CD4-positive, alpha-beta T cell treated with Interleukin-17A for 4 hours (primary cell): Measurements from ENCODE around the gene C11orf91.
"Not testable (repeated sequence)": the region's sequence is repeated elsewhere in the genome, so short reads cannot be mapped to it uniquely, and the experiment has no call there.

Source experiments
- DNase-seq: peaks from one replicate; pipeline ENCODE4 v3.0.0-alpha.2; 2020; ENCODE audit warnings: mixed read lengths

The C11orf91 gene, protein sequence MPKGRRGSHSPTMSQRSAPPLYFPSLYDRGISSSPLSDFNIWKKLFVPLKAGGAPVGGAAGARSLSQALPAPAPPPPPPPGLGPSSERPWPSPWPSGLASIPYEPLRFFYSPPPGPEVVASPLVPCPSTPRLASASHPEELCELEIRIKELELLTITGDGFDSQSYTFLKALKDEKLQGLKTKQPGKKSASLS

DNA sequence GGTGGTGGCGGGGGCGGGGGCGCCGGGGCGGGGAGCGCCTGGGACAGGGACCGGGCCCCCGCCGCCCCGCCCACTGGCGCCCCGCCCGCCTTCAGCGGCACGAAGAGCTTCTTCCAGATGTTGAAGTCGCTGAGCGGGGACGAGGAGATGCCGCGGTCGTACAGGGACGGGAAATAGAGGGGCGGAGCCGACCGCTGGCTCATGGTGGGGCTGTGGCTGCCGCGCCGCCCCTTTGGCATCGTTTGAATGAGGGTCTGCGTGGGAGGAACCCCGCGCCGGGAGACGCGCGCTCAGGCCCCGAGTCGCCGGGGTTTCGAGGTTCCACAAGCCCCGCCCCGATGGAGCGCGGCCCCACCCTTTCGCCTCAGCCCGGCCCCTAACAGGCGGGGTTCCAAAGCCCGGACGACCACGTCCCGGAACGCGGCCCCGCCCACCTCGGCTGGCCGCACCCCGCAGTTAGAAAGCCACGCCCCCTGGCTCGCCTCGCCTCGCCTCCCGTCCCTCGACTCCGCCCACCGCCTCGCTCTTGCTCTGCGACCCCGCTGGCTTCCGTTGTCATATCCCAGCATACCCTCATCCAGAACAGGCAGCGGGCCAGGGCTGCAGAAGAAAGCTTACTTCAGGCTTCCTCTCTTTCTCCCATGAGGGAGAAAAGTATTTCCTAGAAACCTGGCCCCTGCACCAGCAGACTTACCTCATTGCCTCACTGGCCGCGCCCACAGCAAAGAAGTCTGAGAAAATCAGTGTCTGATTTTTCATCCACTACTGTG, at the start of gene C11orf91:
Gene C11orf91 (minus strand): TSS at position 325 of the 770 bp plus-strand sequence. CDS start 86 bp downstream, at position 239.
- peak; percentile 98 for DNase-seq

DNA sequence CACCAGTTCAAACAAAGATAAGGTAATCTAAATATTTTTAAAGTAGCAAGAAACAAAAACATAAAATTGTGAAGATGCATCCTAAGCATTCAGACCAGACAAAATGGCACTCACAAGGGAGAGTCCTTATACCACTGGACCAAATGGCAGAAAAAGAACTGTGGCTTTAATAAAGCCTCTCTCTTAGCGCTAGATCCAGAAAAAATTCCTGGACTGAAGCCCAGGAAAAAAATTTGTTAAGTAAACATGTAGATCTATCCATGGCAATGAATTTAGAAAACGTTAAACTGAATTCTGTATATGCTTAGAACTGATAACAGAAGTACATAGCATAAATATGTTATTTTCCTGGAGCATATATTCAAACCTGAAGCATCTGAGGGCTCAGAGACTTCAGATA, 47.4 kb upstream of the C11orf91 start:
- DNase-seq: no peak

DNA sequence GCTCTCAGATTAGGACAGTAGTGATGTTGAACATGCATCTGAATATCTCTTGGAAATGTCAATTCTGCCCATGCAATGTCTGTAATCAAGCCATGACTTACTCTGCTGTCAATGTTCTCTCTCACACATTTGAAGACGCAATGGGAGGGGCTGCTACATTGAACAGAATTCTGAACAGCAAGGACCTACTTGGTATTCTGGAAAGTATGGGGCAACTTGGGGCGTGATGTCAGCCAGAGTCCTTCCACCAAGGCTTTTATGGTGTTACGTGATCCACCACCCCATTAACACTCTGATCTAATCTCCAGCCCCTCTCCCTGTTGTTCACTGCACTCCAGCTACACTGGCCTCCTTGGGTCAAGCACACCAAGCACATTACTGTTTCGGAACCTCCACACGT, 42.7 kb upstream of the C11orf91 start:
- DNase-seq: no peak

DNA sequence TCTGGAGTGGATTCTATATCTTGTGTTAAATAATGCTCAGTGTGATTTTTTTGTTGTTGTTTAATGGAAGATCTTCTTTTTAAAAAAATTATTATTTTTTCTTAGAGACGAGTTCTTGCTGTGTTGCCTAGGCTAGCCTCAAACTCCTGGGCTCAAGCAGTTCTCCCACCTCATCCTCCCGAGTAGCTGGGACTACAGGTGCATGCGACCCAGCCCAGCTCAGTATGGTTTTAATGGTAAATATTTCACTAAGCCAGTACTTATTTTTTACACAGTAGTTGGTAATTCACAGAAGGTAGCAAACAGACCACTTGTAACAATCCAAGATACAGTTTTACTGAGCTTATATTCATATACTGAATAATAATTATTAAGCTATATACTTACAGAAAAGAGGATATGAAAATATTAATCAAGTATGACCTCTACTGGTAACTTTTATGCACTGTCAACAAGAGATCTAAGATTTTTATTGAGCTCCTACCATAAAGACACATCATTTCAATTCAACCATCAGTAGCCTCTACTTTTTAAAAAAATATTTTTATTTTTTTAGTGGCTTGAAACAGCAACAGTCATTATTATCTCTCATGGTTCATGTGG, 41.7 kb upstream of the C11orf91 start:
- DNase-seq: no peak

DNA sequence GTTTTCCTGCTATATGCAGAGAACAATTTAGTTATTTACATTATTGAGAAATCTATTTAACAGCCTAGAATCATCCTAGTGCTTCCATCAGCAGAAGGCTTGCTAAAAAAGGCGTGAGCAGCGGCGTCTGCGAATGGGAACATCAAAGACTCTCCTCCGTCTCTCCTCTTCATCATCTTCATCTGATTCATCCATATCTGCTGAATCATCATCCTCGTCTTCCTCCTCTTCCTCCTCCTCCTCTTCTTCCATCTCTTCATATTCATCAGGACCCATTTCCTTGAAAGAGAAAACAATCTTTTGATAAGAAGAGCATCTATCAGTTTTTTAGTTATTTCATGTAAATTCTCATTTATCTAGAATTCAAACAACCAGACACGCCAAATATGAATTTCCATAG, 41.2 kb upstream of the C11orf91 start:
- DNase-seq: no peak

DNA sequence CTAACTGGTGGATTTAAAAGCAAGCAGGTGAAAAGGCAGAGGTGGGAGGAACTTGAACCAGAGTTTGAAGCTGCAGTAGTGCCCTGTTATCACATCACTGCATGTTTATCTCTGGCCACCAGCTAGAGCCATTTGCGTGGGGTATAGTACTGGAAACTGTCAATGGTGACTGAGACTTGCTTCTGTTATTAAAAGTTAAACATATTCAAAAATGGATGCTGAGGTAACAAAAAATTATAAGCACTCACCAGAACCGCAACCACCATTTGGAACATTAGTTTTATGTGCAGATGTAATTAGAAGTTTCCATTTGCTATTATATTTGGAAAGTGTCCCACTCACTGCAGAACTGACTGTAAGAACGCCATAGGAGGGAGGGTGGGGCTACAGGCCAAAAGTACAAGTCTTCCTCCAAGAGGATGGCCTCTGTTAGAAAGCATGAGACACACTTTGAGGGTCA, 36.8 kb upstream of the C11orf91 start:
- DNase-seq: no peak

DNA sequence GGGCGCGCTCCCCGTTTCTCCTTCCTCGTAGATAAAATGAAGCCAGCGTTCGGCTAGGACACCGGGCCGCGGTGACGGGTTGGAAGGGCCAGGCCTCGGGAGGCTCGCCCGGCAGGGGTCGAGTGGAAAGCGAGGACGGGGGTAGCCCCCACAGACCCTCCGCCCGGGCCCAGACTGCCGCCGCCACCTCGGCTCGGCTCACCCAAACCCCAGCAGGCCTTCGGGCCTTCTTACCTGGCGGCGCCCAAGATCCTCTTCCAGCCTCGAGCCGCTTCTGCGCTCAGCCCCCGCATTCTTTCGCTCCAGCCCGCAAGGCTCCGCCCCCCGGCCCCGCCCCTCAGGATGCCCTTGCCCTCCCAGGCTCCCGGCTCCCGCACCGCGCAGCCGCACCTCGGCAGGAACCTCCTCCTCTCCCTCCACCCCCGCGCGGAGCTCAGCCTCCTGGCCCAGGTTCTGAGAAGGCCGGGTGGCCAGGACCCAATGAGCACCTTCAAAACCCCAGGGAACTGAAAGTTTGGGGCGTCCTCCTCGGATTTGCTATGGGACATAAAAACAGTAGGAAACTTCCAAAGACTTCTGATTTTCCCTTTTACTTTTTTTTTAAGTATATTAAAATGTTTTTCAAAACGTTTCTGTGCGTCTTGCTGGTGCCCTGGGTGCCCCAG, 35.7 kb upstream of the C11orf91 start, which contains the start of gene CD59:
Gene CD59 (minus strand): TSS at position 276 of the 665 bp plus-strand sequence. CDS start 13,978 bp downstream, outside the sequence.
- peak; percentile 99 for DNase-seq

DNA sequence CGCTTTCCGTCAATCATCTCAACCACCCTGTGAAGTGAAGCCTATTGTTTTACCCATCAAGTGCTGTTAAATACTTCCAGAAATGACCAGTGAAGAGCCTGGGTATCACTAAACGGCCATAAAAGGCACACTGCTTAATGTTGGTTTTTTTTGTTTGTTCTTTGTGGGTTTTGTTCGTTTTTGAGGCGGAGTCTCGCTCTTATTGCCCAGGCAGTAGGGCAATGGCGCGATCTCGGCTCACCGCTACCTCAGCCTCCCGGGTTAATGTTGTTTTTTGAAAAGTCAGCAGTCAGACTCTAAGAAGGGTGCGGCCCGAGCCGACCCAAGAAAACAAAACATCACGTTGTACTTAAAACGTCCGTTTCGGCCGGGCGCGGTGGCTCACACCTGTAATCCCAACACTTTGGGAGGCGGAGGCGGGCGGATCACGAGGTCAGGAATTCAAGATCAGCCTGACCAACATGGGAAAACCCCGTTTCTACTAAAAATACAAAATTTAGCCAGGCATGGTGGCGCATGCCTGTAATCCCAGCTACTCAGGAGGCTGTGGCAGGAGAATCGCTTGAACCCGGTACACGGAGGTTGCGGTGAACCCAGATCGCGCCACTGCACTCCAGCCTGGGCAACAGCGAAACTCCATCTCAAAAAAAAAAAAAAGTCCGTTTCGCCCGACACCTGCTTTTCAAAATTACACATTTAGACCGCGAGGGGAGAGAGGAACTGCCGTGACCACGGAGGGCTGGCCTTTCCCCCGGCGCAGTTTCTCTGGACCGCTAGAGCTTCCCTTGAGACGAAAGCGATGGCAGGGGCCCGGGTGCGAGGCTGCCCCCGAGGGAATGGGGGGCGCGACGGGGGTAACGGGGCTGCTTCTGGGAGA, 34.9 kb upstream of the C11orf91 start:
- peak; percentile 51 for DNase-seq

DNA sequence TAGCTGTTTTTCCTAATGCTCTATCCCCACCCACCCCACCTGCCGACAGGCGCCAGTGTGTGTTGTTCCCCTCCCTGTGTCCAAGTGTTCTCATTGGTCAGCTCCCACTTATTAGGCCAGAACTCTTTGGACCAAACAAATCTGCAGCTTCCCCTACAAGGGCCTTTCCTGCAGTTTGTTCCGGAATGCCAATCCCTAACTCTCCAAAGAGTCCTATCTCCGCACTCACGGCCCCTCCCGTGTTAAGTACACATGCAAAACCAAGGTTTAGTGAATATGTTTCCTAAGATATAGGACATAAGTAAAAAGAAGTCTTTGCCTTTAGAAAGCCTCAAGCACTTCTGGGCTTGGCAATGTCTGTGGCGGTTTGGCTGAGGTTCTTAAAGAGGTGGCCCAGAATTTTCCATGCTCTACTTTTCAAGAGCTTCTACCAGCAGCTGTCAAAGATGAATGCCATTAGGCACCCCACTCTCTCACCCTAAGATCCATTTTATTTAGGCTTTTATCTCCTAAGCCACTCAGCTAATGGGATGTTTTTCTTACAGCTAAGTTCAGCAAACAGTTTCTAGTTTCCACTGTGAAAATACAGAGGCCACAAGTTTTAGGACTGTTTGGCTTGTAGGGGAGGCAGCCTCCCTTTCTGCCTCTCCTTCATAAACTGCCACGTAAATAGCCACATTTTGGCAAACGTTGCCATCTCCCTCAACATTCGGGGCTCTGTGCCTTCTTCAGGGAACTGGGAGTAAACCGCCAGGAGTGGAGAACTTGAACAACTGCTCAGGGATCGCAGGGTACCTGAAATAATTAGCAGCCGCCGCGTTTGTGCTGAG, 34.0 kb upstream of the C11orf91 start:
- DNase-seq: peak; percentile 30

DNA sequence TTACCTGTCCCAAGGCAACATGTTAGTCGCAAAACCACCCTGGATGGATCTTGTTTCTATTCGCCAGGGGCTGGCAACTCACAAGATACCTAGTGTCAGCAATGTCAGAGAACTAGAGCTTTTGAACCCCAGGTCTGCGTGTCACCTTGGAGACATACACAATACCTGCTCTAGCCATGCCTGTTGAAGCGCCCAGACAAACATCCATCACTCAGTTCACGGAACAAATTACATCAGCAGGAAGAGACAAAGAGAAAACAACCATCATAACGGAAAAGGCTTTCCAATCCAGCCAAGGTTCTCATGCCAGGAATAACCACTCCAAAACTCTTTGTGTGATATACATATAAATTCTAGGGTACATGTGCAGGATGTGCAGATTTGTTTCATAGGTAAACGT, 33.4 kb upstream of the C11orf91 start:
- DNase-seq: no peak

DNA sequence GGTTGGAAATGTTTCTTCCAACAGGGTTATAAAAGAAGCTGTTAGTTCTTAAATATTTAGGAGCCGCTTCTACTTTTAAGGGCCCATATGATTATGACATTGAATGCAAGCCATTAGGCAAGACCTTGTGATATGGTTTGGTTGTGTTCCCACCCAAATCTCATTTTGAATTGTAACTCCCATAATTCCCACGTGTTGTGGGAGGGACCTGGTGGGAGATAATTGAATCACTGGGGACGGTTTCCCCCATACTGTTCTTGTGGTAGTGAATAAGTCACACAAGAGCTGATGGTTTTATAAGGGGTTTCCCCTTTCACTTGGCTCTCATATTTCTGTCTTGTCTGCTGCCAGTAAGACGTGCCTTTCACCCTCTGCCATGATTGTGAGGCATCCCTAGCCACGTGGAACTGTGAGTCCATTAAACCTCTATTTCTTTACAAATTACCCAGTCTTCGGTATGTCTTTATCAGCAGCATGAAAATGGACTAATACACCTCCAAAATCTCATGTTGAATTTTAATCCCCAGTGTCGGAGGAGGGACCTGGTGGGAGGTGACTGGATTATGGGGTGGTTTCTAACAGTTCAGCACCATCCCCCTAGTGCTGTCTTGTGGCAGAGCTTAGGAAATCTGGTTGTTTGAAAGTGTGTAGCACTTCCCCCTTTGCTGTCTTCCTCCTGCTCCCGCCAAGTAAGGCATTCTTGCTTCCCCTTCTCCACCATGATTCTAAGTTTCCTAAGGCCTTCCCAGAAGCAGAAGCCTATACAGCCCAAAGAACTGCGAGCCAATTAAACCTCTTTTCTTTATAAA, 31.3 kb upstream of the C11orf91 start:
- no peak for DNase-seq

DNA sequence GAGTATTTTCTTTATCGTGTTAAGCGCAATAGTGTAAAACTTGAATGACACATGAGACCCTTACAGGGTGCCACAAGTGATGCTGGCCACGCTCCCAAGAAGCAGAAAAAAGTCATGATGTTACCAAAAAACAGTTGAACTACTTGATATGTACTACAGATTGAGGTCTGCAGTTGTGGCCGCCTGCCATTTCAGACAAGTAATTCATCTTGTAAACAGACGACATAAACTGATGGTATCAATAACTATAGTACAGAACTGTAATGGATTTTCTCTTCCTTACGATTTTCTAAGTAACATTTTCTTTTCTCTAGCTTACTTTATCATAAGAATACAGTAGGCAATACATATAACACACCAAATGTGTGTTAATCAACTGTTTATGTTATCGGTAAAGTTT, 30.1 kb upstream of the C11orf91 start:
- no peak for DNase-seq

DNA sequence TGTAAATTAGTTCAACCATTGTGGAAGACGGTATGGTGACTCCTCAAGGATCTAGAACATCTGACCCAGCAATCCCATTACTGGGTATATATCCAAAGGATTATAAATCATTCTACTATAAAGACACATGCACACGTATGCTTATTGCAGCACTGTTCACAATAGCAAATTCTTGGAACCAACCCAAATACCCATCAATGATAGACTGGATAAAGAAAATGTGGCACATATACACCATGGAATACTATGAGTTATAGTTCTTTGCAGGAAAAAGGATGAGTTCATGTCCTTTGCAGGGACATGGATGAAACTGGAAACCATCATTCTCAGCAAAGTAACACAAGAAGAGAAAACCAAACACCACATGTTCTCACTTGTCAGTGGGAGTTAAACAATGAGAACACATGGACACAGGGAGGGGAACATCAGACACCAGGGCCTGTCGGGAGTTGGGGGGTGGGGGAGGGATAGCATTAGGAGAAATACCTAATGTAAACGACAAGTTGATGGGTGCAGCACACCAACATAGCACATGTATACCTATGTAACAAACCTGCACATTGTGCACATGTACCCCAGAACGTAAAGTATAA, 28.5 kb upstream of the C11orf91 start:
- DNase-seq: not testable (repeated sequence)

DNA sequence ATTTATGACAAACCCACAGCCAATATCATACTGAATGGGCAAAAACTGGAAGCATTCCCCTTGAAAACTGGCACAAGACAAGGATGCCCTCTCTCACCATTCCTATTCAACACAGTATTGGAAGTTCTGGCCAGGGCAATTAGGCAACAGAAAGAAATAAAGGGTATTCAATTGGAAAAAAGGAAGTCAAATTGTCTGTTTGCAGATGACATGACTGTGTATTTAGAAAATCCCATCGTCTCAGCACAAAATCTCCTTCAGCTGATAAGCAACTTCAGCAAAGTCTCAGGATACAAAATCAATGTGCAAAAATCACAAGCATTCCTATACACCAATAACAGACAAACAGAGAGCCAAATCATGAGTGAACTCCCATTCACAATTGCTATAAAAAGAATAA, 26.9 kb upstream of the C11orf91 start:
- not testable (repeated sequence) for DNase-seq

DNA sequence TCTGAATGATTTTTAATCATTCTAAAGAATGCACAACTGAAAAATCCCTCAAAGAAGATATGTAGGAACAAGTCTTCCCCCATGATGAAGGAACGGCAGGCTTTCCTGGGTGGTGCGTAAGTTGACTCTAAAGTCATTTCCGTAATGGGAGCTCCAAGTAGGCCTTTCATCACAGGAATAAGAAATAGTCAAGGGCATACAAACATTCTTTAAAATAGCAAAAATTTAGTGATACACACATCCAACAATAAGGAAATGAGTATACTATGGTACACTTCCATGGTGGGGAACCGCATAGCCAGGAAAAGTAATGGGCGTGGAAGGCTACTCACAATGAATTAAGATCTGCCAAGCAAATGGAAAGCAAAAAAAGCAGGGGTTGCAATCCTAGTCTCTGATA, 24.9 kb upstream of the C11orf91 start:
- no peak for DNase-seq

DNA sequence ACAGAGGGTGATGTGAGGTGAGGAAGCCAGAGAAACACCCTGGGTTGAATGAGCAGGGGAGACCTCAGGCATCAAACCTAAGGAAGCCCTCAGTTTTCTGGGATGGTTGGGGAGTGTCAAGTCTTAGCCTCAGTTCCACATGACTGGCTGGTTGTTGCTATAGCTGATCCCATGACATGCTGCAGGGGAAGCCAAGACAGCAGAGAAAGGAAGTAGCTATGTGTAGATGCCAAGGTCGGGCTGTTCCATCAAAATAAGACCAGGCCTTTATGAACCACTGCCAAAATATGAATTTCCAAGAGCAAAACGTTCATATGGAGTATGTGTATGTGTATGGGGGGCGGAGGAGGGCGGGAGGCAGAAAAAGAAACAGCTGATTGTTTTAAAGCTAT, 24.0 kb upstream of the C11orf91 start:
- DNase-seq: no peak

DNA sequence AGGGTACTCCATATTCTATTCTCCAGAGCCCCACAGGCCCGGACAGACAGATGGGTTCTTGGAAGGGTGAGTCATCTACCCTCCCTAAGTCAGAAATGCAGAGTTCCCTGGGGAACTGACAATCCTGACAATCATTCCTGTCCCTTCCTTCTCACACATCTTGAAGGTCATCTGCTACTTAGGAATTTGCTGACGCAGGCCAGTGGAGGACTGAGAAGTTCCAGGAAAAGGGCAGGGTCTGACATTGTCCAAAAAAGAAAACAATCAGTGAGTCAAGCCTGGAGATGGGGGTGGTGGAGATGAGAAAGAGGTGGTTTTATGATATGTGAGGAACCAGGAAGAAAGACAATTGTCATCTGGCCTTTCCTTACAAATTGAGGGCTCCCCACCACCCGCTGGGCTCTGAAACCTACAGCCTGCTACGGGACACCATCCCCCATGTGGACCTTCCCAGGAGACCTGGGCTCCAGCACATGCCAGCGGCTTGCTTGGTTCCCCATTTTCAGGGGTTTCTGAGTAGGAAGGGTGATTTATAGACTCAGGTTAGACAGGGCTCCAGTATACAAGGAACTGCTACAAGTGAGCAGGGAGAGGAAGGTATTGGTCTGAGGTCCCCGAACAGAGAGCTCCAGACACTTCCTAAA, 22.7 kb upstream of the C11orf91 start:
- no peak for DNase-seq

DNA sequence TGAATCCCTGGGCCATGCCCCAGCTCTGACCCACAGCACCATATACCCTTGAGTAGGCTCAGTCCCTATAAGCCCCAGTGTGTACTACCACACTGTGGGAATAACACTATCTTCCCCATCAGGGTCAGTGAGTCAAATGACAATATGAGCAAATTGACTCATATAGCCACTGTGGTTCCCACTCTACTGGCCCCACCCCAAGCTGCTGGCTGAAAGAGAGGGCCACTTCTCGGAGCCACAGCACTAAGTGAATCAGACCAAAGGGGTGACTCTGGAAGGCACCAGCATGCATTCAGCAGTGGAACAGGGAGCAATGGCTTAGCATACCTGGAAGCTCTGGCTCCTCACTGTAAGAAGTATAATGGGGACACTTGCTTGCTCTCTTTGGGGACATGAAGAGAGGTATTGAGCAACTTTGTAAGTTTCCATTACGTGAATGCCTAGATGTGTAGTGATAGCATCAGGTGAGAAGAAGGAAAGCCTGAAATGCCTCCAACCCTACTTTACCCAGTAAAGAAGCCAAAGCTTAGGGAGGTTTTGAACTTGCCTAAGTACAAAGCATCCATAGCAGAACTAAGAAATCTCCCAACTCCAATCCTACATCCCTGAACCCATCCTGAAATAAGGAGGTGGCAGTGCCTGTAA, 22.1 kb upstream of the C11orf91 start:
- DNase-seq: no peak

DNA sequence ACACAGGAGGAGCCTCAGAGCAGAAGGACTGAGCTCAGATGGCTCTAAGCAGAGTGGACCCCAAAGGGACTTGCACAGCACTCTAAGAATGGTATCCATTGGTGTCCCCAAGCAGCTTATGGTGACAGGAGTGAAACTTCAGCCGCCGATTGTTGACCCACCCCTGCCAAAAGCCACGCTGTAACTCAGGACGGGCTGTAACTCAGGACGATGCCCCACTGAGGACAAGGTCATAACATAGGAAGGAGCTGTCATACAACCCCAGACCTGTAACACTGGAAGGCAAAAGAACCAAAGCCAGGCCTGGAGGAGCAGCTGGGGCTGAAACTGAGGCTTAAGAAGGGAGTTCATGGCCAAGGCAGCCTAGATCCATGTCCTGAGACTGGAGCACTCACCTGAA, 21.4 kb upstream of the C11orf91 start:
- DNase-seq: no peak
